Stimulated activated CD4-positive, alpha-beta T cell treated with anti-CD3 and anti-CD28 coated beads, Interleukin-1b, Interleukin-23, amount 100 ng/mL, for 48 hours (primary cell): Measurements from ENCODE around the gene PPP1R14C.

Experiments used
- DNase-seq: peaks from one replicate; pipeline ENCODE4 v3.0.0-alpha.2; 2020

Gene PPP1R14C

GRCh38 chr6:150139533-150139932 is 3.3 kb upstream of the PPP1R14C start:
- no peak for DNase-seq

DNA sequence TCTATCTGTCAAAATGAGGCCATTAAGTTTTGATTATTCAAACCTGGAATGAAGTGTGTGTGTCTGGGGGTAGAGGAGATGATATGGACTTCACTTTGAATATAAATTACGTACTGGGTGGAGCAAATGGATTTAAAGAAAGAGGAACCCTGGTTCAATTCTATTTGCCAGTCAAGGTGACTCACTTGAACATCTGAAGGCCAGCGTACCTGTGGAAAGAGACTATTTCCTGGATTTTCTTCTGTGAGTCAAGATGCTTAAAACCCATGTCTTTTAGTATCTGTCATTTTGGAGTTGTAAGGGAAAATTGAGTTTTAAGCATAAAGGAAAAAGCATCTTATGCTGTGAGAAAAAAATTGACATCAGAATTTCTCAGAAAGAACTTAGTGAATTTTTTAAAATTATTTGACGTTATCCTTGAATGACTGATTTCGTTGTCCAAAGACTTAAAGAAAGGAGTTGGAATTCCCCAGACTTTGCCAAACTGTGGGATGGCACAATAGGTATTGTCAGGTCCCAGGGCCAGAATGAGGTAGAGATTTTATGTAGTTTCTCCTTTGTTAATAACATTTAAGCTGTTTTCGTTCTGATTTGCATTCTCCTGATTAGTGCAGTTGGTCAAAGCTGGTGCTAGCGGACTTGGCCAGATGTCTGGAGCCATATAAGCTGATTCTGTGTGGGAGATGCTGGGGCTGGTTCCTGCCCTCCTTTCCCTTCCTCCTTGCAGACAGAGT is 2.4 kb upstream of the PPP1R14C start:
- DNase-seq = no peak

GRCh38 chr6:150142097-150142669 is 661 bp upstream of the PPP1R14C start:
- no peak for DNase-seq

- DNase-seq = no peak
These were observed 861 bp downstream of the PPP1R14C start for GRCh38 chr6:150143516-150144293.

- no peak for DNase-seq
These were observed 1.5 kb downstream of the PPP1R14C start for GRCh38 chr6:150144294-150144868.

DNA sequence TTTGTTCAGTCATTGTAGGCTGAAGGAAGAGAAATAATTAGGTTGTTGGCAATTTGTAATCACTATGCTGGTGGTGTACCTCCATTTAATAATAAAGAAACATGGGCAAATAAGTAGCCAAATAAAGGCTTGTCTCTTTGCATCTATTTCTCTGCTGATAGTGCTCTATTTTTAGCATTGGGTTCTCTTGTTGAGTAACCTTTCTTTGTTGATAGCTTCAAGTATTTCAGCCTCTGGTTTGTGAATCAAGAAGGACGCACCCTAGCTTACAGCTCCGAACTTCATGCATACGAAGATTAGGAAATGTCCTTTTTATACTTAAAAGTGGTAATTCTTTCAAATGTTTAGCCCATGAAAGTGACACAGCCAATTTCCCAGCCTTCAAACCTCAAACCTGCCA is 2.6 kb downstream of the PPP1R14C start:
- DNase-seq = no peak

DNA sequence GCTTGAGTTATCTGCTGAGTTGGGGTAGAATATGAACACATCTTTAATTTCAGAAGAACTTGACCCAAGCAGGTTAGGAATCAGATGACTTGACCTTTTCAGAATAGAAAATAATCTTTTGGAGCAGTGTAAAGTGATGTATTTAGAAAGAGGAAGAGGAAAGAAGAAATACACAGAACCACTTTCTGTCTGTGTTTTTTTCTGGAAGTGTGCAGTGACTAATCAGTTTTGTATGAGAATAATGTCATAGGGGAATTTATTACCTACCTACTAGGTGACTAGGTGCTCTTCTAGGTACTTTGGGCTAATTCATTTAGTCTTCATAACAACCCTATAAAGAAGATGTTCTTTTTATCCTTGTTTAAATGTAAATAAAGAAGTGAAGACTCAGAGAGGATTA is 3.0 kb downstream of the PPP1R14C start:
- DNase-seq = no peak

DNA sequence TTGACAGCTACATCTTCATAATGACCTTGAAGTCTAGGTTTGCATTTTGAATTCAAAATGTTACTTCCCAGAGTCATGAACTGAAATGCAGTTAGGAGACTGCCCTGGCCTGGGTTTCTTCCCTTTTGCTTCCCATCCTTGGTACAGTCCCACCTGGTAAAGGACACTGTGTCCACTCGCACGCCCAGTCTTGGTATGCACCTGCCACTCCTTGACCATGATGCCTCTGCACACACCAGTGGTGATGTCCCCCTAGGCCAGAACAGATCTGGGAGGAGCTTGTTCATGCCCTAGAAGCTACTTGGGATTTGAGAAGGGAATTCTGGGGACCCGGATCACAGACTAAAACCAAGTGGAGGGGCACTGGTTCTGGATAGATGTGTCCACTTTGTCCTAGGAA is 3.6 kb downstream of the PPP1R14C start:
- no peak for DNase-seq

GRCh38 chr6:150149146-150149545 is 6.3 kb downstream of the PPP1R14C start:
- DNase-seq = no peak

DNA sequence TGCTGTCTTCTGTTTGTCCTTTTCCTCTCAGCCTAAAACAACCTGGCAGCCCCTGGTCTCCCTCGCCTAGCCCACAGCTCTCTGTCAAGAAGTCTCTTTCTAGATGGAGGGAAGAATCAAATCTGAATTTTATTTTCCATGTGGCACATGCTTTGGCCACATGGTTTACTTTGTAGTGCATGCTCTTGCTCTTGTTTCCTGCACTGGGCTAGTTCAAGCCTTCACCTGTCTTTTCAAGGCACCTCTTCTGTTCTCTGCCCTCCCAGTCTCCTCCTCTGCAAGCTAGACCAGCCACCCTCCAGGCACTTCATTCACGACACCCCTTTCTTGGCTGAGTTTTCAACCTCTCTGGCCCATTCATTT is 7.6 kb downstream of the PPP1R14C start:
- DNase-seq = no peak

- DNase-seq = no peak
These were observed 8.2 kb downstream of the PPP1R14C start for GRCh38 chr6:150150821-150151646.

DNA sequence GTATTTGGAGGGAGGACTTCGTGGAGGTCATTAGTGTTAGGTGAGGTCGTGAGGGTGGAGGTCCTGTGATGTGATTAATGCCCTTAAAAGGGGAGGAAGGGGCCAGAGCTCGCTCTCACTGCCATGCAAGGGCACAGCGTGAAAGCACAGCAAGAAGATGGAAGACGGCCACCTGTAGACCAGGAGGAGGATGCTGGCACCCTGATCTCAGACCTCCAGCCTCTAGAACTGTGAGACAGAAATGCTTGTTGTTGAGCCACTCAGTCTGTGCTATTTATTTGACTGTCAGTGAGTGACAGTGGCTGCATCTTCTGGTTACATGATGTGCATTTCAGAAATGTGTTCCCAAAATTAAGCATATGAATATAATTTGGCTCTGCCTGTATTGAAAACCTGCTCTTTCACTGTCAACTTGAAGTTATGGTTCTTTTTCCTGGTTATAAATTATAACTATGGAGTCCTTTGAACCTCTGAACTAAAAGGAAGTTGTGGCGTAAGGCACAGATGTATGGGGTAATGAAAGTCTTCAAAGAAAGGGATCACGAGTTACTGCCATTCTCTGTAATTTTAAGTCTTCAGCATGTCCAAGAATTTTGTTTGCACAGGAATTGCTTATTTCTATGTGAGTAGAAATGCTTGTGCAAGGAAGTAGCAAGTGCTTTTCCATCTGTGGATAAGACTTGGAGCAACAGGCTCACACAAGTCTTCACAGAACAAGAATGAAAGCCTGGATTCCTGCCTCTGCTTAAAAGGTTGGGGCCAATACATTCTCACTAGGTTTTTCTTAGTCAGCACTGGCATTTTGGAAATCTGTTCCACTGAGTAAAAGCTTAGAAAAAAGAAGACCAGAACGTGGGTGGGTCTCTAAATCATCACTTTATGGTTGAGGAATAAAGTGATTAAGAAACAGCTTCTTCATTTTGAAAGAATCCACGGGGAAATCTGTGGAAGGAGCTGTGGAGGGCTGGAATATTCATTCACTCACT is 10.3 kb downstream of the PPP1R14C start:
- DNase-seq = no peak

DNA sequence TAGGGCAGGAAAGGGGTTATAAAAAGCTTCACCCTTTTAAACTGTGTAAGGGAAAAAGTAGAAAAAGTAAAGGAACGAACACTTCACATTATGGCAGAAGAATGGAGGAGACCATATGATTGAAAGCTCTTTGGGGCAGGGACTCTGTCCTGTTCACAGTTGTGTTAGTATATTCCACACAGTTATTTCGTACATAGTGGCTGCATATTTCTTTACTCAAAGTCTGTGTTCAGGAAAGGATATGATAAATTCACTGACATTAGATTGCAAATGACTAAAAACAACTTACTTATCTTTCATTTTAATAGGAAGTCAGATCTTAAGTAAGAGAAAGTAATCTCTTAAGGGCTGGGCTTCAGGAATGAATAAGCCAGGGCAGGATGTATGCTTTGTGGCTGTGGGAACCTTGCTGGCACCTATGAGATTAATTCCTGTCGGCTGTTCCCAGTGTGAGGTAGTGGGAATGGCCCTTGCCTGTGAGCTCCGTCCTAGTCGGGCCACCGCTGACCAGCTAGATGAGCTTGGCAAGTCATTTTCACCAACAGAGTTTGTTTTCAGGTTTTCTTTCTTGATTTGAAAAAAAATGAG is 11.2 kb downstream of the PPP1R14C start:
- no peak for DNase-seq

DNA sequence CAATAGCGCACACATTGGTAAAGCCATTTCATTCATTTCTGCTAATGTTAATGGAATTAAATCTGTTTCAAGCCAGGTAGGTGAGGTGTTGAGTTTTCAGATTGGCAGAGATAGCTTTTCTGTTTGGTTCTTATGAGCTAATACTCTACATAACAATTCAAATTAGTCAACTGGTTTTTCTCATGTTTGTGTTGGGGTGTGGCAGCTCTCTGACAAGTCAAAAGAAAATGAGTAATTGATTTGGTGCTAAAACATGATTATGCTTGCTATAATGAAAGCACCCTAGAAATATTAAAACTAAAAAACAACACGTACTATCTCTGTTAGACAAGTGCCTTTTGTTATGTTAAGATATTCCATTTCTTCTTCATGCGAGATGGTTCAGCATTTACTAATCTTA is 13.6 kb downstream of the PPP1R14C start:
- no peak for DNase-seq

- DNase-seq = no peak
These were observed 14.2 kb downstream of the PPP1R14C start for GRCh38 chr6:150157081-150157480.

- DNase-seq = no peak
These were observed 16.9 kb downstream of the PPP1R14C start for GRCh38 chr6:150159757-150160156.

GRCh38 chr6:150163970-150164369 is 21.1 kb downstream of the PPP1R14C start:
- no peak for DNase-seq

DNA sequence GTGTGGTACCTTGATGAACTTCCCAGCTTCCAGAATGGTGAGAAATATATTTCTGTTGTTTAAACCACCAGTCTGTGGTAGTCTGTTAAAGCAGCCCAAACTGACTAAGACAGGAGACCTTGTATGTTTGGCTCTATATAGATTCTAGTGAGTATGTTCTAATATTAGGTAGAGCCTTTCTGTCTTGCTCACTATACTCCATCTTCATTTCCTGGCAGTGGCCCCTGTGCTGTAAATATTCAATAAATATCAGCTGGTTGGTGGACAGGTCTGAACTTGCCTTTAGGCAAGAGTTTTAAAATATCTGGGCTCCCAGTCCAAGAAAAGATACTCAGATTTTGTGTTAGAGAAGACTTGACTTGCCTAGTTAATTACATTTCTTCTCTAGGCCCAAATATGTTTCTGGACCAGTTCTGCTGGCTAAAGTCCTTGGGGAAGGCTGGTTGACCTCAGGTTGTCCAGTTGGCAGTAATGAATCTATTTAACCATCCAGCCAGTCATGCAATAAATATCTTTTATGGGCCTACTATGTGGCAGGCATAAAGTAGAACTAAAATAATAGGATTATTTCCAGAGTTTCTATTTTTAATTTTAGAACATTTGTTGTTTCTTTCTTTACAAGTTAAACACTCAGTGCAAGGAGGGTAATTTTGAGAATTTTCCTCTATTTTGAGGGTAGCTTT is 22.3 kb downstream of the PPP1R14C start:
- DNase-seq = no peak

DNA sequence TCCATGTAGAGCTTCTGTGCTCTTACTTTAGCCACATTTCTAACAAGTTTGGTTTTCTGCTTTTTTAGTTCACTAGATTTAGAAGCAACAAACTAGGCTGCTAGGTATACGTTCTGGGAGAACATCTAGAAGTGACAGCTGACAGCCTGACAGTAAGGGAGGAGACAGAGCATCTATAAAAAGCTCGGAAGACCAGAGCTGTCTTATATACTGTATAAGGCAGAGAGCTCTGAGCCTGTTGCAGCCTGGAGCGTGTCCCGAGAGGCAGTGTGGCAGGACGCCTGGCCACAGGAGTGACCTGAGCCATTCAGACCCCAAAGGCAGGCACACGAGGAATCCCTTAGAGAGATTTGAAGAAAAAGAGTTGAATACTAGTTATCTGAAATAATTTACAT is 24.6 kb downstream of the PPP1R14C start:
- DNase-seq = no peak

DNA sequence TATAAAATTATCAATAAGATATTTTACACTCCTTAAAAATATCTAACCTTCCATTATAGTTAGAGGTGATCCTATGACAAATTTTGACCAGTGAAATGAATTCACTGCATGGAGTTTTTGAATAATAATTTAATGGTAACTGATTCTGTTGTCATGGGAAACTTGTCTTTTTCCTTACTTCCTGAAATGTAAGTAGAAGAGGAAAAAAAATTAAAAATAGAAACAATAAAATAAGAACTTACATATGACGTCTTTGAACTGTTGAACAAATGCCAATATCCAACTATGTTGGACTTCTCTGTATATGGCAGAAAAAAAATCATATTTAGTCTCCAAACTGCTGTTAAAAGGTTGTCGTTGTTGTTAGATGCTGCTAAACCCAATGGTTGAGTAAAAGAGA is 26.3 kb downstream of the PPP1R14C start:
- no peak for DNase-seq

DNA sequence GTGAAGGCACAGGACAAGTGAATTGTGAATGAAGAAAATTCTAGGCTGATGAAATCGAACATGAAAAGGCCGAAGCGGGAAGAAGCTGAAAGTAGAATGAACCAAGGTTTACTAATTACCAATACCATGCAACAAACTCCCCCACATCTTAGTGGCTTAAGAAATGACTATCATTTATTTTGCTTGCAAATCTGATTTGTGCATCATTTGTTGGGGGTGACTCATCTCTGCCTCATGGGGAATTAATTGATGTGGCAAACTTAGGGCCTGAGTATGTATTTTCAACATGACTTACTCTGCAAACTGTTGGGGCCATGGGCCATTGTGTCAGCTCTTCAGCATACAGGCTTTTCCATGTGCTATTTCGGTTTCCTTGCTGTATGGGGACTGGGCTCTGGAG is 26.8 kb downstream of the PPP1R14C start:
- DNase-seq = peak; percentile 62
